ENCODE data around the gene XK.

The XK gene

DNA sequence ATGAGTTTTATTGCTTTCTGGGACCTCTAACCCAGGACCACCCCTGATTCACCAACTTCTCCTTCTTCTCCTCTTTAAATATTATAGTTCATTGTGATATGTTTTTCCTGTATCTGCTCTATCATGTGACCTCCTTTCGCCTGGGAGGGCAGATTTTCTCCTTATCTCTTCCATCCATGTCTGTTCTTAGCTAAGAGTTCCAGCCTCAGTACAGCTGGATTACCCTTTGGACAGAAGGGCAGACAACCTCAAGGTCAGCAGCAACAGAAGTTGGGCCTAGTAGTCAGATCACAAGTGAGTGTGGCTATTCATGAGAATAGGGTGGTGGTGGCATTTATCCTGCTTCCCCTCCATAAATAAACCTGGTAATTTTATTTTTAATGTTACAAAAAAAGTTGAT is 5.7 kb upstream of the XK start:
- no peak for DNase-seq (ENCODE audit: low spot score)
- no peak for TF ChIP-seq CTCF (IDR thresholded peaks at IDR 0.05; ENCODE audit: extremely low read depth, missing control alignments)

DNA sequence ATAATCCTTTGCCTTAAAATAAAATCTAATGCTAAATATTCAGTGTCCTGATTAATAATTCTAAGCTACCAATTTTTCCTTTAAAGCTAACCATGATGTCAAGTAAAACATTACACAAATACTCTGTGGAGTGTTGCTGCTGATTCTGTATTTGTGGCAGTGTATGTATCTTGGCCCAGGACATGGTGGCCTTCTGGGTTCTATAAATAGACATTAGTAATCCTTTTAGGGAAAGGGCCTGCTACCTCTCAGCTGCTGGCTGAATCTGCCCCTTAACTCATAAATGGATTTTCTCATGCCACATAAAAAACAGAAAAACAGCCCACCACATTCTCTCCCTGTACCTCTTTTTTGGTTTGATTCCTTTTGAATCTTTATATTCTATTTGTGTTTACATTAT is 1.2 kb upstream of the XK start:
- no peak for DNase-seq (ENCODE audit: low spot score)
- no peak for TF ChIP-seq CTCF (IDR thresholded peaks at IDR 0.05; ENCODE audit: extremely low read depth, missing control alignments)

DNA sequence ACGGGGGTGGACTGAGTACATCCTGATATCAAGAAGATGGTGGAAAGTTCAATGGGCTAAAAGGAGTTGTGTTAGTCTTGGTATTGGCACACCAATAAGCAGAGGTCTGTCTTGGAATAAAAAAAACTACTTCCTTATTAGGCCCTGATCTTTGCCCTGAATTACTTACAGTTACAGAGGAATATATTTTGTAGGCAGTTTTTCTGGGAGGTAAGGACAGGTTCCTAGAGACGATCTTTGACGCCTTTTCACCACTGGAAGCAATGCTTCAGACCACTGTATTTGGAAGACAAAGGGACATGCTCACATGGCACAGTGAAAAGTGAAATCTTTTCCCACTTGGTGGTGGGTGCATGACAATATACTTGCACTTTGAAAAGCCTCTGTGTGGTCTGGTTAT is 618 bp upstream of the XK start:
- TF ChIP-seq CTCF (IDR thresholded peaks at IDR 0.05; ENCODE audit: extremely low read depth, missing control alignments) = no peak
- DNase-seq (ENCODE audit: low spot score) = no peak

GRCh38 chrX:37686369-37686995 is 891 bp downstream of the XK start:
- TF ChIP-seq CTCF (IDR thresholded peaks at IDR 0.05; ENCODE audit: extremely low read depth, missing control alignments) = no peak
- no peak for DNase-seq (ENCODE audit: low spot score)

DNA sequence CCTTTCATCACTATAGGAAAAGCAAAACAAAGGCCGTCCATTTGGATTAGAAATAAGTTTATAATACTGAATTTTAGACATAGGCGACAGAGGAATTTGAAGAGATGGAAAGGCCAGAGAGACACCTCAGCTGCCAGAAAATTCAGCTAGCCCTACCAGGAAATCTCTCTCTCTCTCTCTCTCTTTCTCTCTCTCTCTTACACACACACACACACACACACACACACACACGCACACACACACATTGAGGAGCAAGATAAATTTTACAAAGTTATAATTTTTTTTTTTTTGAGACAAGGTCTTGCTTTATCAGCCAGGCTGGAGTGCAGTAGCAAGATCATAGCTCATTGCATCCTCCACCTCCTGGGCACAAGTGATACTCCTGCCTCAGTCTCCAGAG is 1.4 kb downstream of the XK start:
- DNase-seq (ENCODE audit: low spot score) = no peak

GRCh38 chrX:37690119-37690518 is 4.5 kb downstream of the XK start:
- DNase-seq (ENCODE audit: low spot score) = no peak
- no peak for TF ChIP-seq CTCF (IDR thresholded peaks at IDR 0.05; ENCODE audit: extremely low read depth, missing control alignments)

More for the DNA sequence above, 1.4 kb downstream of the XK start:
- no peak for TF ChIP-seq CTCF (IDR thresholded peaks at IDR 0.05; ENCODE audit: extremely low read depth, missing control alignments)

DNA sequence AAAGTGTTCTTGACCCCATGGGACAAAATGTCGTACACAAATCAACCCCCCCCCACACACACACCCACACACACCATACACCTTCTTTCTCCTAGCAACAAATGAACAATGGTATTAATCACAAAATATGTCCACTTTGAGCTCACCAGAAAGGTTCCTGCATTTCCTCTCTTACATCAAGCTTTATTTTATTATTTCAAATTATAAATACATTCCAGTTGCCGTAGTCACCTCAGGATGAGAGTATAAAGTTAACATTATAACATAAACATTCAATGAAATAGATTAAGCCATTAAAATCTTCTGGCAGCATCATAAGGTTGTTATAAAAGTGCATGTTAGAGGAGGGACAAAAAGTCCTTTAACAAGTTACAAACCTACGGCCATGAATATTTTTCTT is 7.3 kb downstream of the XK start:
- no peak for DNase-seq (ENCODE audit: low spot score)

More for the DNA sequence above, 7.3 kb downstream of the XK start:
- no peak for TF ChIP-seq CTCF (IDR thresholded peaks at IDR 0.05; ENCODE audit: extremely low read depth, missing control alignments)
